ENCODE measurements around the gene TEKT1. TPM values are rescaled to one million over a fixed set of nuclear protein-coding genes. Genes with fewer than 3 reads are reported as not detected.
A peak's percentile ranks its signal among the peaks of the same experiment; 100 is the strongest.

The TEKT1 gene
- total RNA-seq, 3 donors from 2014 or later (not counting 1 experiment from before 2014, with no cell fraction given) = not detected

- peaks cover 8 to 34% of the 10 kb centered on the region in 2 donors for H3K4me1 Mint-ChIP-seq
- DNase-seq (no peak), ATAC-seq (no peak)
- peaks cover 17% of the 10 kb centered on the region for H3K4me1 ChIP-seq (ENCODE audit: control insufficient read depth, insufficient read depth, low read length)
- peak overlapping the region; percentile 1 for H3K27ac ChIP-seq (ENCODE audit: low read length)
- TF ChIP-seq, protein P1, sequence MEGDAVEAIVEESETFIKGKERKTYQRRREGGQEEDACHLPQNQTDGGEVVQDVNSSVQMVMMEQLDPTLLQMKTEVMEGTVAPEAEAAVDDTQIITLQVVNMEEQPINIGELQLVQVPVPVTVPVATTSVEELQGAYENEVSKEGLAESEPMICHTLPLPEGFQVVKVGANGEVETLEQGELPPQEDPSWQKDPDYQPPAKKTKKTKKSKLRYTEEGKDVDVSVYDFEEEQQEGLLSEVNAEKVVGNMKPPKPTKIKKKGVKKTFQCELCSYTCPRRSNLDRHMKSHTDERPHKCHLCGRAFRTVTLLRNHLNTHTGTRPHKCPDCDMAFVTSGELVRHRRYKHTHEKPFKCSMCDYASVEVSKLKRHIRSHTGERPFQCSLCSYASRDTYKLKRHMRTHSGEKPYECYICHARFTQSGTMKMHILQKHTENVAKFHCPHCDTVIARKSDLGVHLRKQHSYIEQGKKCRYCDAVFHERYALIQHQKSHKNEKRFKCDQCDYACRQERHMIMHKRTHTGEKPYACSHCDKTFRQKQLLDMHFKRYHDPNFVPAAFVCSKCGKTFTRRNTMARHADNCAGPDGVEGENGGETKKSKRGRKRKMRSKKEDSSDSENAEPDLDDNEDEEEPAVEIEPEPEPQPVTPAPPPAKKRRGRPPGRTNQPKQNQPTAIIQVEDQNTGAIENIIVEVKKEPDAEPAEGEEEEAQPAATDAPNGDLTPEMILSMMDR (IDR thresholded peaks at IDR 0.05) = no peak
- 69% methylated on average over 2 of the region's 2 CpGs for WGBS (ENCODE audit: insufficient coverage)
- no peaks in the 10 kb centered on the region for H3K27me3 ChIP-seq (ENCODE audit: control insufficient read depth, insufficient read depth, low read length)
- no peaks in the 10 kb centered on the region for H3K36me3 Mint-ChIP-seq
- no peaks in the 10 kb centered on the region for H3K9me3 Mint-ChIP-seq
- no peaks in the 10 kb centered on the region for H3K36me3 ChIP-seq (ENCODE audit: control insufficient read depth, insufficient read depth, low read length)
- intact Hi-C loops (cut with micrococcal nuclease) = no loop called here
- no peak overlapping the region for H3K4me3 Mint-ChIP-seq
- H3K27me3 Mint-ChIP-seq (ENCODE audit: low read depth in 2 of 2) = peaks cover 14 to 51% of the 10 kb centered on the region in 2 donors
- no peaks in the 10 kb centered on the region for H3K9me3 ChIP-seq (ENCODE audit: control insufficient read depth, insufficient read depth, low read length)
- no peak overlapping the region for H3K4me3 ChIP-seq (ENCODE audit: low read length)
- peak overlapping the region in 1 of 2 donors; percentile 88 for H3K27ac Mint-ChIP-seq
Measured at GRCh38 chr17:6862122-6862521, 30.6 kb upstream of the TEKT1 start.

DNA sequence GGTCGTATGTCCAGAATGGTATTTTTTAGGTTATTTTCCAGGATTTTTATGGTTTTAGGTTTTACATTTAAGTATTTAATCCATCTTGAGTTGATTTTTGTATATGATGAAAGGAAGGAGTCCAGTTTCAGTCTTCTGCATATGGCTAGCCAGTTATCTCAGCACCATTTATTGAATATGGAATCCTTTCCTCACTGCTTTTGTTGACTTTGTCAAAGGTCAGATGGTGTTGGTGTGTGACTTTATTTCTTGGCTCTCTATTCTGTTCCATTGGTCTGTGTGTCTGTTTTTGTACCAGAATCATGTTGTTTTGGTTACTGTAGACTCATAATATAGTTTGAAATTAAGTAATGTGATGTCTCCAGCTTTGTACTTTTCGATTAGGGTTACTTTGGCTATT lies 26.4 kb upstream of the TEKT1 start:
- Histone ChIP-seq H3K4me1 (ENCODE audit: control insufficient read depth, insufficient read depth, low read length) (peaks cover 26% of the 10 kb centered on the region), H3K36me3 (ENCODE audit: control insufficient read depth, insufficient read depth, low read length) (no peaks in the 10 kb centered on the region), H3K27me3 (ENCODE audit: control insufficient read depth, insufficient read depth, low read length) (no peaks in the 10 kb centered on the region), H3K4me3 (ENCODE audit: low read length) (no peak overlapping the region), H3K9me3 (ENCODE audit: control insufficient read depth, insufficient read depth, low read length) (no peaks in the 10 kb centered on the region), H3K27ac (ENCODE audit: low read length) (no peak overlapping the region)
- peaks cover 11 to 31% of the 10 kb centered on the region in 2 donors for H3K27me3 Mint-ChIP-seq (ENCODE audit: low read depth in 2 of 2)
- no peaks in the 10 kb centered on the region for H3K9me3 Mint-ChIP-seq
- WGBS (ENCODE audit: insufficient coverage) = 84% methylated on average over 2 of the region's 2 CpGs
- no peaks in the 10 kb centered on the region for H3K36me3 Mint-ChIP-seq
- TF ChIP-seq, protein P1 (IDR thresholded peaks at IDR 0.05) = no peak
- peaks cover 8 to 37% of the 10 kb centered on the region in 2 donors for H3K4me1 Mint-ChIP-seq
- no peak for DNase-seq
- no peak overlapping the region for H3K4me3 Mint-ChIP-seq
- H3K27ac Mint-ChIP-seq = no peak overlapping the region
- ATAC-seq = no peak
- intact Hi-C loops (cut with micrococcal nuclease) = no loop called here

GRCh38 chr17:6857336-6857735 lies 25.8 kb upstream of the TEKT1 start:
- WGBS (ENCODE audit: insufficient coverage) = 62% methylated on average over 6 of the region's 6 CpGs
- Histone ChIP-seq H3K27me3 (ENCODE audit: control insufficient read depth, insufficient read depth, low read length) (no peaks in the 10 kb centered on the region), H3K27ac (ENCODE audit: low read length) (no peak overlapping the region), H3K36me3 (ENCODE audit: control insufficient read depth, insufficient read depth, low read length) (no peaks in the 10 kb centered on the region), H3K4me3 (ENCODE audit: low read length) (no peak overlapping the region), H3K4me1 (ENCODE audit: control insufficient read depth, insufficient read depth, low read length) (peaks cover 21% of the 10 kb centered on the region), H3K9me3 (ENCODE audit: control insufficient read depth, insufficient read depth, low read length) (no peaks in the 10 kb centered on the region)
- Mint-ChIP-seq H3K9me3 (no peaks in the 10 kb centered on the region), H3K27ac (no peak overlapping the region), H3K36me3 (no peaks in the 10 kb centered on the region), H3K4me1 (peaks cover 3 to 31% of the 10 kb centered on the region in 2 donors), H3K27me3 (ENCODE audit: low read depth in 2 of 2) (peaks cover 11 to 27% of the 10 kb centered on the region in 2 donors), H3K4me3 (no peak overlapping the region)
- intact Hi-C loops (cut with micrococcal nuclease) = no loop called here
- TF ChIP-seq, protein P1 (IDR thresholded peaks at IDR 0.05) = no peak
- ATAC-seq (no peak), DNase-seq (no peak)

DNA sequence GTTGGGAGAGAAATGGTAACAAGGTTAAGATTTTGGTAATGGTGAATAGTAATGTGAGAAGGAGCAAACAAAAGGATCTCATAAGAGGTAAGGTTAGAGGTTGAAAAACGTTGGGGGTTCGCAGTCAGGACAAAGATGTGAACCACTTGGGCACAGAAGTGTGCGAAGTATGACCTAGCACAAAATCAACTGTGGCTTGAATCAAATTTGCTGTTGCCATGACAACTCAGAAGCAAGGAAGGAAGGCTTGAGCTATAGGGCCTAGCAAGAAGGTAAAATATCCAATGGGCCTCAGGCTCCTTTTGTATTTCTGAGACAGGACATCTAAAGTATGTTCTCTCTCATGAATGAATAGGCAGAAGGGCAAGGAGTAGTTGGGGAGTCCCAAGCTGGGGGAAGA lies 24.5 kb upstream of the TEKT1 start:
- H3K9me3 Mint-ChIP-seq = no peaks in the 10 kb centered on the region
- no peaks in the 10 kb centered on the region for H3K36me3 Mint-ChIP-seq
- Histone ChIP-seq H3K9me3 (ENCODE audit: control insufficient read depth, insufficient read depth, low read length) (no peaks in the 10 kb centered on the region), H3K27ac (ENCODE audit: low read length) (no peak overlapping the region), H3K4me1 (ENCODE audit: control insufficient read depth, insufficient read depth, low read length) (peaks cover 14% of the 10 kb centered on the region), H3K36me3 (ENCODE audit: control insufficient read depth, insufficient read depth, low read length) (no peaks in the 10 kb centered on the region), H3K27me3 (ENCODE audit: control insufficient read depth, insufficient read depth, low read length) (no peaks in the 10 kb centered on the region), H3K4me3 (ENCODE audit: low read length) (no peak overlapping the region)
- peak overlapping the region in 1 of 2 donors; percentile 39 for H3K27ac Mint-ChIP-seq
- WGBS (ENCODE audit: insufficient coverage) = 52% methylated on average over 3 of the region's 3 CpGs
- no peak for DNase-seq
- H3K4me1 Mint-ChIP-seq = peaks cover 0 to 23% of the 10 kb centered on the region in 2 donors
- H3K27me3 Mint-ChIP-seq (ENCODE audit: low read depth in 2 of 2) = peaks cover 7 to 20% of the 10 kb centered on the region in 2 donors
- TF ChIP-seq, protein P1 (IDR thresholded peaks at IDR 0.05) = no peak
- peak in 1 of 3 donors; percentile 57 for ATAC-seq
- no peak overlapping the region for H3K4me3 Mint-ChIP-seq
- intact Hi-C loops (cut with micrococcal nuclease) = no loop called here

Measured in natural killer cell (primary cell).